Activated B cell treated with CpG ODN at 0.5 μM for 24 hours (primary cell): ENCODE results near the gene REG4. TPM values are rescaled to one million over a fixed set of nuclear protein-coding genes. Genes with fewer than 3 reads are reported as not detected.

Source experiments
- ATAC-seq: fragments of 200-7000 bp; cut with Tn5 transposase; one replicate; pipeline ENCODE4 v1.10.0; 2021; ENCODE audit warnings: low read depth, mild to moderate bottlenecking, moderate library complexity
- CTCF ChIA-PET: fragments of 350-600 bp; sonication (Branson Sonifier 250); formaldehyde crosslinking; loops from one replicate; lab custom pipeline; 2021; ENCODE audit warnings: antibody characterized with exemption; lab: Charles Lee
- POLR2A ChIA-PET: fragments of 350-600 bp; sonication (Branson Sonifier 250); formaldehyde crosslinking; loops from one replicate; lab custom pipeline; 2021; ENCODE audit warnings: antibody characterized with exemption; lab: Charles Lee
- DNase-seq: peaks from one replicate; pipeline ENCODE4 v3.0.0; 2022
- H3K27ac Mint-ChIP-seq: one replicate; pipeline ENCODE4 v1.8.0; 2020; ENCODE audit warnings: mixed read lengths
- H3K27me3 Mint-ChIP-seq: one replicate; pipeline ENCODE4 v1.8.0; 2021; ENCODE audit warnings: mixed read lengths
- H3K36me3 Mint-ChIP-seq: one replicate; pipeline ENCODE4 v1.8.0; 2021; ENCODE audit warnings: low read depth, mixed read lengths
- H3K4me1 Mint-ChIP-seq: one replicate; pipeline ENCODE4 v1.8.0; 2021; ENCODE audit warnings: mixed read lengths
- H3K4me3 Mint-ChIP-seq: one replicate; pipeline ENCODE4 v1.8.0; 2020; ENCODE audit warnings: mild to moderate bottlenecking, mixed read lengths
- H3K9me3 Mint-ChIP-seq: one replicate; pipeline ENCODE4 v1.8.0; 2020; ENCODE audit warnings: mixed read lengths
- intact Hi-C: fragments of 100-400 bp; cut with micrococcal nuclease; formaldehyde crosslinking; loops from one replicate; pipeline ENCODE4 v1.15.1; 2024
- total RNA-seq: library from RNA; stranded (reverse); gene quantifications from 2 replicates; pipeline ENCODE4 v1.2.3, GENCODE V29; 2022
- TF ChIP-seq, protein P1 (sequence below): fragments of 200-600 bp; IDR thresholded peaks from one replicate; pipeline ENCODE4 v1.8.0; 2022; ENCODE audit warnings: antibody characterized with exemption, mild to moderate bottlenecking

The REG4 gene
- total RNA-seq, 1 donor from 2014 or later: not detected

DNA sequence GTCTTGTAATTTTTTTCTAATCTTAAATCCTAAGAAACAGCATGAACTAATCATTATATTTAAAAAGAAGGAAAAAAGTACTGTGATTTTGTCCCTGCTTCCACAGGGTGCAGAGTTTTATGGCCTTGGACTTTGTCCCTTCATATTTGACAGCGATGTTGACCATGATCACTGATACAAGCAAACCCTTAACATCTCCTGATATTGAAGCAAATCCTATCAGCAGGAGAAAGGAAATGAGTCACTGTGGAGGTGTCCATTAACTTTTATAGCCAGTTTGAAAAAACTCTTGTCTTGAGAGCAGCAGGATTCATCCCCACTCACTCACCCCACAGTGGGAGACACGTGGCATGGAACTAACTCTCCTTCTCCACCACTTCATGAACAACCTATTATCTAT, 5.1 kb upstream of the REG4 start:
- no peak for ATAC-seq
- CTCF ChIA-PET: interaction anchor here (1.4 kb wide), 1 partner anchor 9 kb away, joined by 5 read pairs; no protein-coding TSS in a partner anchor
- Mint-ChIP-seq H3K4me3 (no peak overlapping the region), H3K9me3 (no peaks in the 10 kb centered on the region), H3K27me3 (peaks cover 1% of the 10 kb centered on the region), H3K4me1 (no peaks in the 10 kb centered on the region), H3K27ac (no peak overlapping the region), H3K36me3 (no peaks in the 10 kb centered on the region)
- TF ChIP-seq, protein P1, sequence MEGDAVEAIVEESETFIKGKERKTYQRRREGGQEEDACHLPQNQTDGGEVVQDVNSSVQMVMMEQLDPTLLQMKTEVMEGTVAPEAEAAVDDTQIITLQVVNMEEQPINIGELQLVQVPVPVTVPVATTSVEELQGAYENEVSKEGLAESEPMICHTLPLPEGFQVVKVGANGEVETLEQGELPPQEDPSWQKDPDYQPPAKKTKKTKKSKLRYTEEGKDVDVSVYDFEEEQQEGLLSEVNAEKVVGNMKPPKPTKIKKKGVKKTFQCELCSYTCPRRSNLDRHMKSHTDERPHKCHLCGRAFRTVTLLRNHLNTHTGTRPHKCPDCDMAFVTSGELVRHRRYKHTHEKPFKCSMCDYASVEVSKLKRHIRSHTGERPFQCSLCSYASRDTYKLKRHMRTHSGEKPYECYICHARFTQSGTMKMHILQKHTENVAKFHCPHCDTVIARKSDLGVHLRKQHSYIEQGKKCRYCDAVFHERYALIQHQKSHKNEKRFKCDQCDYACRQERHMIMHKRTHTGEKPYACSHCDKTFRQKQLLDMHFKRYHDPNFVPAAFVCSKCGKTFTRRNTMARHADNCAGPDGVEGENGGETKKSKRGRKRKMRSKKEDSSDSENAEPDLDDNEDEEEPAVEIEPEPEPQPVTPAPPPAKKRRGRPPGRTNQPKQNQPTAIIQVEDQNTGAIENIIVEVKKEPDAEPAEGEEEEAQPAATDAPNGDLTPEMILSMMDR: no peak
- no peak for DNase-seq
- POLR2A ChIA-PET: no interaction called here
- intact Hi-C loops: no loop called here

DNA sequence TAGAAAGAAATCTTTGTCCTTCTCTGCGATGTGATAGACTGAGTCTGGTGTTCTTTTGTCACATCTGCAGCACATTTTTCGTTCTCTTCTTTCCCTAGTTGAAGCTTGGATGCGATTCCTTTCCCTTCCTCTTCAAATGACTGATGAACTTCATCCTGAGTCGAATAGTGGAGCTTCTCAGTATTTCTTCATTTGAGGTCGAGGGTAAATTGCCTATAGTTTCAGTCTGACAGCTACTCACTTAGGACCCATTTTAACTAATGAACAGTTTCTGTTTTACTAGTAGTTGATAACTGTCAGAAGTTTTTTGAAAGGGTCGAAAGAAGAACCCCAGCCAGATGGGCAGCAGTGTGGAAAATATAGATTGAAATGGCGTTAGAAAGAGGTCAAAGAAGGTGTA, 4.7 kb upstream of the REG4 start:
- intact Hi-C loops: no loop called here
- no peaks in the 10 kb centered on the region for H3K9me3 Mint-ChIP-seq
- H3K27me3 Mint-ChIP-seq: peaks cover 1% of the 10 kb centered on the region

GRCh38 chr1:119815361-119815760, 4.1 kb upstream of the REG4 start:
- DNase-seq: no peak
- H3K27me3 Mint-ChIP-seq: peaks cover 1% of the 10 kb centered on the region
- ChIA-PET POLR2A (no interaction called here), CTCF (interaction anchor here (1.4 kb wide), 1 partner anchor 8 kb away, joined by 5 read pairs; no protein-coding TSS in a partner anchor)
- no peak overlapping the region for H3K27ac Mint-ChIP-seq
- no peak overlapping the region for H3K4me3 Mint-ChIP-seq
- ATAC-seq: no peak
- no peaks in the 10 kb centered on the region for H3K36me3 Mint-ChIP-seq
- intact Hi-C loops: no loop called here
- no peaks in the 10 kb centered on the region for H3K9me3 Mint-ChIP-seq
- no peaks in the 10 kb centered on the region for H3K4me1 Mint-ChIP-seq
- TF ChIP-seq, protein P1: no peak

More for the DNA sequence above, 4.7 kb upstream of the REG4 start:
- TF ChIP-seq, protein P1: no peak
- ChIA-PET POLR2A (no interaction called here), CTCF (interaction anchor here (1.4 kb wide), 1 partner anchor 9 kb away, joined by 5 read pairs; no protein-coding TSS in a partner anchor)
- DNase-seq (no peak), ATAC-seq (no peak)
- Mint-ChIP-seq H3K36me3 (no peaks in the 10 kb centered on the region), H3K4me3 (no peak overlapping the region), H3K27ac (no peak overlapping the region), H3K4me1 (no peaks in the 10 kb centered on the region)

DNA sequence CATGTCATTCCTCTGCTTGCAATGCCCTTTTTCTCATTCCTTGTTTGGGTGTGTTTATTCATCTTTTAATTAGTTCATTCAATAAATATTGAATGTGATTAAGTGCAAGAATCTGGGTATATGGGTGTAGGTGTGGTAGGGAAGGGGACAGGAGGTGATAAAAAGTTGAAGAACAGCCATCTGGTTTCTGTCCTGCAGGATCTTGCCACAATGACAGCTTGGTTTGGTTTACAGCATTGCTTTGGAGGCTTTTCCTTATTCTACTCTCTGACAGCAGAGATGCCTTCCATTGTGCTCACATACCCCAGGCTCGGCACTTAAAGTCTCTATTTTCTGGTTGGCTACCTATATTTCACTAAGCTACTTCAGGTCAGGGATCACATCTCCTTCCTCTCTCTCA, 3.0 kb upstream of the REG4 start:
- ATAC-seq (no peak), DNase-seq (no peak)
- no peak overlapping the region for H3K27ac Mint-ChIP-seq
- H3K4me1 Mint-ChIP-seq: peaks cover under 1% of the 10 kb centered on the region
- intact Hi-C loops: no loop called here
- POLR2A ChIA-PET: no interaction called here
- peaks cover 1% of the 10 kb centered on the region for H3K27me3 Mint-ChIP-seq
- no peak overlapping the region for H3K4me3 Mint-ChIP-seq
- no peaks in the 10 kb centered on the region for H3K9me3 Mint-ChIP-seq
- H3K36me3 Mint-ChIP-seq: no peaks in the 10 kb centered on the region
- CTCF ChIA-PET: no interaction called here
- TF ChIP-seq, protein P1: no peak

DNA sequence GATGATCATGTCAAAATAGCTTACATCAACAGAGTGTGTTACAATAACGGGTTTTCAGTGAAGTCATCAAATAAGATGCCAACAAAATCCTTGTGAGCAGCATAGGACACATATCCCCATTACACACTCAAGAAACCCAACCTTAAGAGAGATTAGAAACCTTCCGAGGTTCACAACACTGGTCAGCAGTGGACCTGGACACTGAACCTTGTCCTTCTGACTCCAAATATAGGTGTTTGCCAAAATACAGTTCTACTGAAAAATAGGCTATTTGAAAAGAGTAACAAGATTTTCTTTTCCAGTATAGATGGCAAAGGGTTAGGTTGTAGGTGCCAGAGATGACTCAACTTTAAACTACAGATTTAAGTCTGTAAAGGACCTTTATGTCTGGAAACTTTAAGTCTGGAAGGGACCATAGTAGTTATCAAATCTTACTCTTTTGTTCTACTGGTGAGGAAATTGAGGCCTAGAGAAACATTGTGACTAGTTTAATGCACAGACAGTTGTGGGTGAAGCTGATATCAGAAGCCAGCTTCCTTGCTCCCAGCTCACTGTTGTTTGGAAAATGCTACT, 811 bp upstream of the REG4 start:
- intact Hi-C loops: no loop called here
- CTCF ChIA-PET: interaction anchor here (1.1 to 1.4 kb wide), 2 partner anchors 10 to 14 kb away, joined by 3 to 5 read pairs; no protein-coding TSS in a partner anchor
- Mint-ChIP-seq H3K4me3 (no peak overlapping the region), H3K27ac (no peak overlapping the region), H3K4me1 (peaks cover 4% of the 10 kb centered on the region), H3K27me3 (peaks cover 6% of the 10 kb centered on the region), H3K9me3 (no peaks in the 10 kb centered on the region), H3K36me3 (no peaks in the 10 kb centered on the region)
- no peak for DNase-seq
- no peak for ATAC-seq
- TF ChIP-seq, protein P1: no peak
- POLR2A ChIA-PET: no interaction called here
